Caco-2 (cell line): Measurements from ENCODE around the gene PPFIA4. TPM values are rescaled to one million over a fixed set of nuclear protein-coding genes. Genes with fewer than 3 reads are reported as not detected.
"Not testable (repeated sequence)": the region's sequence is repeated elsewhere in the genome, so short reads cannot be mapped to it uniquely, and the experiment has no call there.

Source experiments
- BruUV-seq: library from RNA; stranded (reverse); fragments of 400-500 nt; replicated peaks from 2 replicates; lab custom pipeline; 2021; lab: Mats Ljungman, UMichigan
- CTCF ChIA-PET: fragments of 300-600 bp; sonication (Branson Sonifier 250); formaldehyde crosslinking; loops from one replicate; lab custom pipeline; 2022; ENCODE audit warnings: antibody characterized with exemption; lab: Charles Lee
- POLR2A ChIA-PET: fragments of 300-600 bp; sonication (Branson Sonifier 250); formaldehyde crosslinking; loops from one replicate; lab custom pipeline; 2022; ENCODE audit warnings: antibody characterized with exemption; lab: Charles Lee
- DNase-seq, 2 experiments: peaks; one replicate each; pipeline versions ENCODE4 v3.0.0 to v3.0.0-alpha.2; 2020 to 2022
- H3K27me3 ChIP-seq: replicated peaks from 2 replicates; pipeline ENCODE4 v1.6.0; 2011; ENCODE audit warnings: low read length; ENCODE audit not compliant: control insufficient read depth, insufficient read depth
- H3K36me3 ChIP-seq: 2 replicates; pipeline ENCODE4 v1.5.1; 2011; ENCODE audit warnings: low read length; ENCODE audit not compliant: control insufficient read depth, insufficient read depth
- H3K4me1 ChIP-seq: fragments of 250-450 bp; sonication (Bioruptor Pico); 2 replicates; pipeline ENCODE4 v1.5.1; 2020; ENCODE audit warnings: mild to moderate bottlenecking
- H3K4me3 ChIP-seq: 2 replicates; pipeline ENCODE4 v1.5.1; 2011; ENCODE audit warnings: low read depth, mild to moderate bottlenecking, control low read depth, low read length
- H3K9me3 ChIP-seq: fragments of 250-450 bp; sonication (Bioruptor Pico); 2 replicates; pipeline ENCODE4 v1.5.1; 2020; ENCODE audit warnings: mild to moderate bottlenecking, moderate library complexity
- H3K27ac Mint-ChIP-seq: one replicate; pipeline ENCODE4 v1.8.0; 2022; ENCODE audit warnings: mixed read lengths; ENCODE audit not compliant: unreplicated experiment
- H3K27me3 Mint-ChIP-seq: one replicate; pipeline ENCODE4 v1.8.0; 2022; ENCODE audit warnings: mixed read lengths; ENCODE audit not compliant: insufficient read depth, unreplicated experiment
- H3K36me3 Mint-ChIP-seq: one replicate; pipeline ENCODE4 v1.8.0; 2022; ENCODE audit warnings: mild to moderate bottlenecking, mixed read lengths; ENCODE audit not compliant: insufficient read depth, unreplicated experiment
- H3K4me1 Mint-ChIP-seq: one replicate; pipeline ENCODE4 v1.8.0; 2022; ENCODE audit warnings: low read depth, mixed read lengths; ENCODE audit not compliant: unreplicated experiment
- H3K4me3 Mint-ChIP-seq: one replicate; pipeline ENCODE4 v1.8.0; 2022; ENCODE audit warnings: mild to moderate bottlenecking, moderate library complexity, mixed read lengths; ENCODE audit not compliant: unreplicated experiment
- H3K9me3 Mint-ChIP-seq: one replicate; pipeline ENCODE4 v1.8.0; 2022; ENCODE audit warnings: mixed read lengths; ENCODE audit not compliant: unreplicated experiment
- intact Hi-C: fragments of 100-400 bp; cut with micrococcal nuclease; formaldehyde crosslinking; loops from one replicate; pipeline ENCODE4 v1.10.0; 2022; ENCODE audit not compliant: unreplicated experiment
- total RNA-seq: library from RNA; stranded (reverse); gene quantifications from 2 replicates; pipeline ENCODE4 v1.2.3, GENCODE V29; 2022
- TF ChIP-seq, protein P1 (sequence below), 2 experiments: fragments of 200-600 bp in 1 of 2; IDR thresholded peaks; 1 replicate in 1 of 2; 2 replicates in 1 of 2; pipeline versions ENCODE4 v1.5.1 to v1.8.0; 2011 to 2022; ENCODE audit warnings: antibody characterized with exemption in 1 of 2, control low read depth in 1 of 2, inconsistent platforms in 1 of 2, low read depth in 1 of 2, low read length in 1 of 2, mild to moderate bottlenecking in 1 of 2, moderate library complexity in 1 of 2; ENCODE audit not compliant: insufficient read depth in 1 of 2, severe bottlenecking in 1 of 2, unreplicated experiment in 1 of 2

PPFIA4 gene
- total RNA-seq, 1 experiment from 2014 or later = 9.4 TPM

DNA sequence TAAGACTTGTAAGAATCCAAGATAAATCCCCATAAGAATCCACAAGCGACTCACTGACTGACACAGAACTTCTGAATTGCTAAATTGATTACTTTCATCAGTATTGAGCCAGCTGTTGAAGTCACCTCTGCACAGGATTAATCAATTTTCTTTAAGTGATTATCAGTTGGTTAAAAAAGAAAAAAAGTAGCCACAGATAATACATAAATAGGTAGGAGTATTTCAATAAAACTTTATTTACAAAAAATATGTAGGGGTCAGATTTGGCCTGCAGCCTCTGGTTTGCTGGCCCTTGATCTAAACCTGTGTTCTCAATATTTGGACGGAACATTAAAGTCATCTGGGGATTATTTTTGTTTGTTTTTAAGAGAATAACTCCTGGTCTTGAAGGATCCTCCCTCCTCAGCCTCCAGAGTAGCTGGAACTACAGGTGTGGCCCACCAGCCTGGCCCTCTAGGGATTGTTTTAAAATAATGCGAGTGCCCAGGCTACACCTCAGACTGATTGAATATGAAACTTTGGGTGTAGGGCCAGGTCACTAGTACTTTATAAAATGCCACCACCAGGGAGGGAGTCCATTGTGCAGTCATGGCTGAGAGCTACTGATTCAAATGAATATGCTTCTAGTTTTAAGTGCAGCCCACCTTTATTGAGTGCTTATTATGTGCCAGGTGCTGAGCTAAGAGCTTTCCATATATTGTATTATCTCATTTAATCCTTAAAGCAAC is 25.9 kb upstream of the PPFIA4 start:
- no peak for DNase-seq
- H3K9me3 ChIP-seq = no peaks in the 10 kb centered on the region
- intact Hi-C loops = no loop called here
- no peak overlapping the region for H3K4me3 ChIP-seq
- no TSS peak for BruUV-seq
- Mint-ChIP-seq H3K4me1 (peaks cover 9% of the 10 kb centered on the region), H3K27me3 (no peaks in the 10 kb centered on the region), H3K36me3 (no peaks in the 10 kb centered on the region), H3K4me3 (no peak overlapping the region), H3K9me3 (no peaks in the 10 kb centered on the region), H3K27ac (no peak overlapping the region)
- peaks cover 8% of the 10 kb centered on the region; the same call in 1 of the 2 replicates for H3K4me1 ChIP-seq
- POLR2A ChIA-PET = no interaction called here
- H3K27me3 ChIP-seq = no peaks in the 10 kb centered on the region
- H3K36me3 ChIP-seq = no peaks in the 10 kb centered on the region
- CTCF ChIA-PET = interaction anchor here (1.4 kb wide), 1 partner anchor 73 kb away, joined by 3 read pairs; the partner anchor contains the start of gene KLHL12
- TF ChIP-seq, protein P1, sequence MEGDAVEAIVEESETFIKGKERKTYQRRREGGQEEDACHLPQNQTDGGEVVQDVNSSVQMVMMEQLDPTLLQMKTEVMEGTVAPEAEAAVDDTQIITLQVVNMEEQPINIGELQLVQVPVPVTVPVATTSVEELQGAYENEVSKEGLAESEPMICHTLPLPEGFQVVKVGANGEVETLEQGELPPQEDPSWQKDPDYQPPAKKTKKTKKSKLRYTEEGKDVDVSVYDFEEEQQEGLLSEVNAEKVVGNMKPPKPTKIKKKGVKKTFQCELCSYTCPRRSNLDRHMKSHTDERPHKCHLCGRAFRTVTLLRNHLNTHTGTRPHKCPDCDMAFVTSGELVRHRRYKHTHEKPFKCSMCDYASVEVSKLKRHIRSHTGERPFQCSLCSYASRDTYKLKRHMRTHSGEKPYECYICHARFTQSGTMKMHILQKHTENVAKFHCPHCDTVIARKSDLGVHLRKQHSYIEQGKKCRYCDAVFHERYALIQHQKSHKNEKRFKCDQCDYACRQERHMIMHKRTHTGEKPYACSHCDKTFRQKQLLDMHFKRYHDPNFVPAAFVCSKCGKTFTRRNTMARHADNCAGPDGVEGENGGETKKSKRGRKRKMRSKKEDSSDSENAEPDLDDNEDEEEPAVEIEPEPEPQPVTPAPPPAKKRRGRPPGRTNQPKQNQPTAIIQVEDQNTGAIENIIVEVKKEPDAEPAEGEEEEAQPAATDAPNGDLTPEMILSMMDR (IDR thresholded peaks at IDR 0.05; ENCODE audit: insufficient read depth in 1 of 2, low read depth in 1 of 2, low read length in 1 of 2, severe bottlenecking in 1 of 2, unreplicated experiment in 1 of 2) = no peak

DNA sequence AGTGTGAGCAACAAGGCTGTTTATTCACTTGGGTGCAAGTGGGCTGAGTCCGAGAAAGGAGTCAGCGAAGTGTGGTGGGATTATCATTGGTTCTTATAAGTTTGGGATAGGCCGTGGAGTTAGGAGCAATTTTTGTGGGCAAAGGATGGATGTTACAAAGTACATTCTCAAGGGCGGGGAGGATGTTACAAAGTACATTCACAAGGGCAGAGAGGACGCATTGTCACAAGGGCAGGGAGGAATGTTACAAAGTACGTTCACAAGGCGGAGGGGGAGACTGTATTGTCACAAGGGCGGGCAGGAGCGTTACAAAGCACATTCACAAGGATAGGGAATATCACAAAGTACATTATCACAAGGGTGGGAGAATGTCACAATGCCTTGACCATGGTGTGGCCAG is 24.3 kb upstream of the PPFIA4 start:
- no peak for DNase-seq
- no peak overlapping the region for H3K27ac Mint-ChIP-seq
- ChIA-PET CTCF (no interaction called here), POLR2A (no interaction called here)
- no peaks in the 10 kb centered on the region for H3K27me3 ChIP-seq
- no peaks in the 10 kb centered on the region; the same call in 1 of the 2 replicates for H3K36me3 ChIP-seq
- H3K4me3 ChIP-seq = no peak overlapping the region
- H3K9me3 ChIP-seq = no peaks in the 10 kb centered on the region
- TF ChIP-seq, protein P1 (IDR thresholded peaks at IDR 0.05; ENCODE audit: insufficient read depth in 1 of 2, low read depth in 1 of 2, low read length in 1 of 2, severe bottlenecking in 1 of 2, unreplicated experiment in 1 of 2) = no peak
- no peak overlapping the region for H3K4me3 Mint-ChIP-seq
- peaks cover 21% of the 10 kb centered on the region for H3K4me1 Mint-ChIP-seq
- BruUV-seq = no TSS peak
- no peaks in the 10 kb centered on the region for H3K27me3 Mint-ChIP-seq
- H3K9me3 Mint-ChIP-seq = no peaks in the 10 kb centered on the region
- H3K36me3 Mint-ChIP-seq = peaks cover 8% of the 10 kb centered on the region
- H3K4me1 ChIP-seq = peaks cover 8% of the 10 kb centered on the region; the same call in 1 of the 2 replicates
- intact Hi-C loops = no loop called here

DNA sequence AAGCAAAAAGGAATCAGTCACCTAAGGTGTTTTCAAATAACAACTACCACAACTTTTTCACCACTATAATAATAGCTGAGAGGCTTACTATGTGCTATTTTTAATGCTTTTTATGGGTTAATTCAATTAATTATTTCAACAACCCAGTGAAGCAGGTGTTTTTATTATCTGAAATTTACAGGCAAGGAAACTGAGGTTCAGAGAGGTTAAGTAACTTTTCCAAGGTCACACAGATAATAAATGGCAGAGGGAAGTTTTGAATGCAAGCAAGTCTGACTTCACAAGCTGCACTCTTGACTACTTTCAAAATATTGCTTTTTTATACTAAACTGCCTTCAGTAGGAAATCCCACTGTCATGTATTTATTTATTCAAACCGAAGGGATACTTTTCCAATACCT is 23.3 kb upstream of the PPFIA4 start:
- DNase-seq = no peak
- Mint-ChIP-seq H3K27ac (no peak overlapping the region), H3K4me3 (no peak overlapping the region), H3K4me1 (peaks cover 21% of the 10 kb centered on the region), H3K27me3 (no peaks in the 10 kb centered on the region), H3K9me3 (no peaks in the 10 kb centered on the region), H3K36me3 (peaks cover 17% of the 10 kb centered on the region)
- H3K9me3 ChIP-seq = no peaks in the 10 kb centered on the region
- TF ChIP-seq, protein P1 (IDR thresholded peaks at IDR 0.05; ENCODE audit: insufficient read depth in 1 of 2, low read depth in 1 of 2, low read length in 1 of 2, severe bottlenecking in 1 of 2, unreplicated experiment in 1 of 2) = no peak
- H3K27me3 ChIP-seq = no peaks in the 10 kb centered on the region
- no TSS peak for BruUV-seq
- ChIA-PET CTCF (no interaction called here), POLR2A (no interaction called here)
- H3K36me3 ChIP-seq = no peaks in the 10 kb centered on the region; the same call in 1 of the 2 replicates
- intact Hi-C loops = no loop called here
- no peak overlapping the region for H3K4me3 ChIP-seq
- peaks cover 8% of the 10 kb centered on the region; the same call in 1 of the 2 replicates for H3K4me1 ChIP-seq

DNA sequence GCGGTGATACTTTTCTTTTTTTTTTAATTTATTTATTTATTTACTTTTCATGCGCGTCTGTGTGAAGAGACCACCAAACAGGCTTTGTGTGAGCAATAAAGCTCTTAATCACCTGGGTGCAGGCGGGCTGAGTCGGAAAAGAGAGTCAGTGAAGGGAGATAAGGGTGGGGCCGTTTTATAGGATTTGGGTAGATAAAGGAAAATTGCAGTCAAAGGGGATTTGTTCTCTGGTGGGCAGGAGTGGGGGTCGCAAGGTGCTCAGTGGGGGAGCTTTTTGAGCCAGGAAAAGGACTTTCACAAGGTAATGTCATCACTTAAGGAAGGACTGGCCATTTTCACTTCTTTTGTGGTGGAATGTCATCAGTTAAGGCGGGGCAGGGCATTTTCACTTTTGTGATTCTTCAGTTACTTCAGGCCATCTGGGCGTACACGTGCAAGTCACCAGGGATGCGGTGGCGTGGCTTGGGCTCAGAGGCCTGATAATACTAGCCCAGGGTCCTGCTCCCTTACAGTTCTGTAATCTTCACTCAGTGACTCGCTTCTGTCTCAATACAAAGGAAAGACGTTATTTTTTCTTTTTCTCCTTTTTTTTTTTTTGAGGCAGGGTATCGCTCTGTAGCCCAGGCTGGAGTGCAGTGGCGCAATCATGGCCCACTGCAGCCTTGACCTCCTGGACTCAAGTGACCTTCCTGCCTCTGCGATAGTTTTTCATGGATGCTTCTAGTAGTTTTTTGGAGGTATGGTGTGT is 20.7 kb upstream of the PPFIA4 start:
- intact Hi-C loops = loop anchor here (2.0 kb wide), 1 partner anchor 117 kb away; the partner anchor contains the start of gene RABIF
- BruUV-seq, CTCF ChIA-PET, H3K36me3 ChIP-seq, H3K9me3 Mint-ChIP-seq, H3K27me3 ChIP-seq, H3K4me1 ChIP-seq, H3K27me3 Mint-ChIP-seq, DNase-seq, H3K9me3 ChIP-seq: not testable (repeated sequence)
- H3K27ac Mint-ChIP-seq = peak overlapping the region; percentile 88
- H3K4me3 ChIP-seq = peak overlapping the region; percentile 51
- POLR2A ChIA-PET = interaction anchor here (1.9 kb wide), 1 partner anchor 78 kb away, joined by 15 read pairs; the partner anchor contains the start of gene KLHL12
- peaks cover 40% of the 10 kb centered on the region for H3K36me3 Mint-ChIP-seq
- H3K4me3 Mint-ChIP-seq = peak overlapping the region; percentile 91
- H3K4me1 Mint-ChIP-seq = peaks cover 22% of the 10 kb centered on the region
